ENCODE data around the gene RARG. TPM values are rescaled to one million over a fixed set of nuclear protein-coding genes. Genes with fewer than 3 reads are reported as not detected.
A peak's percentile ranks its signal among the peaks of the same experiment; 100 is the strongest.

The RARG gene
- polyA plus RNA-seq, 1 experiment: 63.9 TPM

DNA sequence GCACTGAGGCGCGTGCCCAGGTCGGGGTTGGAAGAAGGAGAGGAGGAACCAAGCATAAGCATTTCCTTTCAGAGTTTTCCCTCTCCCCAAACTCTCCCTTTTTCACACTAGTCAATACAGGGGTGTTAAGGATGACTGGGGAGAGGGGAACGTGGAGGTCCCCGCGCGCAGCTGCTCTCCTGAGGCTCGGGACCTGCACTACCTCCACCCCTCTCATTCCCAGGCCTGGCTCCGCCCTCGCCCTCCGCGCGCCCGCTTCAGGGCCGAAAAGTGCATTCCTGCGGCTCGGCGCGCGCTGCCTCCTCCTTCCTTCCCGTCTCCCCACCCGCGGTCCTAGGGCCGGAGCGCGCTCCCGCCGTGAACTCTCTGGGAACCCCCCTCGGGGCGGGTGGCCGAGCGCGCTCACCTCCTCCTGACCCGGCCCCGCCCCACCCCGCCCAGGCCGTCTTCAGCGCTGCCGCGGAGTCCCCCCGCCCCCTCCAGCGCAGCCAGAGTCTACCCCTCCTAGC lies 11.3 kb downstream of the RARG start:
- POLR2A ChIA-PET: no interaction called here
- TF ChIP-seq, protein P1, sequence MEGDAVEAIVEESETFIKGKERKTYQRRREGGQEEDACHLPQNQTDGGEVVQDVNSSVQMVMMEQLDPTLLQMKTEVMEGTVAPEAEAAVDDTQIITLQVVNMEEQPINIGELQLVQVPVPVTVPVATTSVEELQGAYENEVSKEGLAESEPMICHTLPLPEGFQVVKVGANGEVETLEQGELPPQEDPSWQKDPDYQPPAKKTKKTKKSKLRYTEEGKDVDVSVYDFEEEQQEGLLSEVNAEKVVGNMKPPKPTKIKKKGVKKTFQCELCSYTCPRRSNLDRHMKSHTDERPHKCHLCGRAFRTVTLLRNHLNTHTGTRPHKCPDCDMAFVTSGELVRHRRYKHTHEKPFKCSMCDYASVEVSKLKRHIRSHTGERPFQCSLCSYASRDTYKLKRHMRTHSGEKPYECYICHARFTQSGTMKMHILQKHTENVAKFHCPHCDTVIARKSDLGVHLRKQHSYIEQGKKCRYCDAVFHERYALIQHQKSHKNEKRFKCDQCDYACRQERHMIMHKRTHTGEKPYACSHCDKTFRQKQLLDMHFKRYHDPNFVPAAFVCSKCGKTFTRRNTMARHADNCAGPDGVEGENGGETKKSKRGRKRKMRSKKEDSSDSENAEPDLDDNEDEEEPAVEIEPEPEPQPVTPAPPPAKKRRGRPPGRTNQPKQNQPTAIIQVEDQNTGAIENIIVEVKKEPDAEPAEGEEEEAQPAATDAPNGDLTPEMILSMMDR (IDR thresholded peaks at IDR 0.05; ENCODE audit: insufficient read depth, low read depth, low read length): no peak
- Histone ChIP-seq H3K36me3 (ENCODE audit: control insufficient read depth, insufficient read depth, low read length) (0 out of 2 replicates have a peak, but pooled peaks cover 2% of the 10 kb centered on the region), H3K4me3 (ENCODE audit: low read depth, low read length) (peak overlapping the region; percentile 51), H3K27me3 (ENCODE audit: control insufficient read depth, insufficient read depth, low read length) (no peaks in the 10 kb centered on the region)
- DNase-seq (ENCODE audit: low read depth): peak; percentile 69
- CTCF ChIA-PET: interaction anchor here (1.1 to 1.5 kb wide), 3 partner anchors 11 to 71 kb away, joined by 3 to 5 read pairs (median 5); no protein-coding TSS in a partner anchor

GRCh38 chr12:53219956-53220693 lies 11.9 kb downstream of the RARG start:
- no peak for DNase-seq (ENCODE audit: low read depth)
- ChIA-PET POLR2A (interaction anchor here (1.0 kb wide), 1 partner anchor 78 kb away, joined by 3 read pairs; no protein-coding TSS in a partner anchor), CTCF (interaction anchor here (0.9 to 13.1 kb wide), 5 partner anchors 10 to 71 kb away, joined by 3 to 240 read pairs (median 5); partner anchors contain the start of gene ESPL1)
- TF ChIP-seq, protein P1 (IDR thresholded peaks at IDR 0.05; ENCODE audit: insufficient read depth, low read depth, low read length): no peak
- Histone ChIP-seq H3K4me3 (ENCODE audit: low read depth, low read length) (peak overlapping the region; percentile 51), H3K36me3 (ENCODE audit: control insufficient read depth, insufficient read depth, low read length) (peaks cover 7% of the 10 kb centered on the region; the same call in 1 of the 2 replicates), H3K27me3 (ENCODE audit: control insufficient read depth, insufficient read depth, low read length) (no peaks in the 10 kb centered on the region)

GRCh38 chr12:53219292-53219955 lies 12.6 kb downstream of the RARG start:
- H3K4me3 ChIP-seq (ENCODE audit: low read depth, low read length): peak overlapping the region; percentile 51
- no peaks in the 10 kb centered on the region for H3K27me3 ChIP-seq (ENCODE audit: control insufficient read depth, insufficient read depth, low read length)
- DNase-seq (ENCODE audit: low read depth): no peak
- POLR2A ChIA-PET: interaction anchor here (1.0 to 1.5 kb wide), 2 partner anchors 76 to 79 kb away, joined by 3 to 6 read pairs; partner anchors contain the start of gene PFDN5
- peaks cover 11% of the 10 kb centered on the region for H3K36me3 ChIP-seq (ENCODE audit: control insufficient read depth, insufficient read depth, low read length)
- CTCF ChIA-PET: interaction anchor here (0.9 to 13.1 kb wide), 5 partner anchors 9 to 68 kb away, joined by 3 to 240 read pairs (median 5); partner anchors contain the start of gene ESPL1
- TF ChIP-seq, protein P1 (IDR thresholded peaks at IDR 0.05; ENCODE audit: insufficient read depth, low read depth, low read length): no peak

DNA sequence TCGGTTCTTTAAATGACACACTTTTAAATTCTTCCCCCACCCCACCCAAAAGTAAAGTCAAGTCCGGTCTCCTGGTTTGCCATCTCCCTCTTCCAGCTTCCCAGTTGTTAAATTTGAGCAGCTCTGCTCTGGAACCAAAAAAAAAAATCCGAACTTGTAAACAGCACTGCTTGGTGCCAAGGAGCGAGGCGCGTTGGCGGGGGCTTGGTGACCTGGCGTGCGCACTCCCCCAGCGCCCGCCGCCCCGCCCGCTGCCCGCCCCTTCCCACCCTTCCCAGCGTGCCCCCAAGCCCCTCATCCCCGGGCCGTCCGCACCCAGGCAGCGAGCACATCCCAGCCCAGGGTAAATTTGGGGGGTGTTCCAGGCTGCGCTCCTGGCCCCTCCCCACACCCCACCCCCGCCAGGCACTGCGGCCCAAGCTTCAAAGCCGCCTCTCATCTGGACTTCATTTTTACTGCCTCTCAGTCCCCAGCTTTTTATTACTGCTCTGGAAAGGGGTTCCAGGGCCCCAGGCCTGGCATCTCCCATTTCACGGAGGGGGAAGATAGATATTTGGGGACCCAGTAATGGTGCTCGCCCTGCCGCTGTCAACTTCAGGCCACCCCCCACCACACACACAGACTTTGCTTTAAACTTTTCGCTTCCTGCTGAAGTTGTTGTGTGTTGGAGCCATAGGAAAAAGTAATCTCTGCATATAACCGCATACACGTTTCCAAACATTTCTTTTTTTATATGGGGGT lies 13.3 kb downstream of the RARG start:
- no peaks in the 10 kb centered on the region for H3K27me3 ChIP-seq (ENCODE audit: control insufficient read depth, insufficient read depth, low read length)
- DNase-seq (ENCODE audit: low read depth): no peak
- peaks cover 18% of the 10 kb centered on the region for H3K36me3 ChIP-seq (ENCODE audit: control insufficient read depth, insufficient read depth, low read length)
- ChIA-PET CTCF (interaction anchor here (0.6 to 13.1 kb wide), 8 partner anchors 11 to 153 kb away, joined by 3 to 240 read pairs (median 5); a partner anchor contains a TSS), POLR2A (interaction anchor here (0.6 to 1.5 kb wide), 2 partner anchors 21 to 77 kb away, joined by 3 to 6 read pairs; partner anchors contain the start of gene PFDN5)
- H3K4me3 ChIP-seq (ENCODE audit: low read depth, low read length): peak overlapping the region; percentile 51
- TF ChIP-seq, protein P1 (IDR thresholded peaks at IDR 0.05; ENCODE audit: insufficient read depth, low read depth, low read length): no peak

Data from BJ (cell line).